ENCODE results near the gene MEGF11.
A peak's percentile ranks its signal among the peaks of the same experiment; 100 is the strongest.
"Not testable (repeated sequence)": the region's sequence is repeated elsewhere in the genome, so short reads cannot be mapped to it uniquely, and the experiment has no call there.

The MEGF11 gene

DNA sequence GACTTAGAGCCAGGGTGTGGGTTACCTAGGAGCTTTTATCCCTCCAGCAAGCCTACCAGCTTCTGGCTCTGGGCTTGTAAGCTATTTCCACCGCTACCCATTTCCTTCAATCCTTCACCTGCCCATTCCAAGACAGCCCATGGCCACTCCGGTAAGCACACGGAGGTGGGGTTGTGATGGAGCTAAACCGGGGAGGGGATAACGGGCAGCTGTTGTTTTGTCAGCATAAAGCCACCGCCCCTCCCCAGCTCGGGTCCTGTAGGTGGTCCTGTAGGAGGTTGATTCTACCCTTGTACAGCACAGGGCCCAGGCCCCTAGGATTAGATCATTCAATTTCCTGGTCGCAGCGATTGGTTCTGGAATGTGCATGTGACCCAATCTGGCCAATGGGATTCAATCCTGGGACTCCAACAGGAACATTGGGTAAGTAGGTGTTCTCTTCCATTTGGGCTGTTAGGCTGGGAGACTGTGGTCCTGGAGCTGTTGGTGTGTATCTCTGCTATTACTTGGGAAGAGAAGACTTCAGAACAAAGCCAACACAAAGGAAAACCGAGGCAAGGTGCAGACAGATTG lies 233.6 kb downstream of the MEGF11 start:
- no peak for DNase-seq

GRCh38 chr15:66019368-66019767 lies 234.2 kb downstream of the MEGF11 start:
- DNase-seq, result no peak

DNA sequence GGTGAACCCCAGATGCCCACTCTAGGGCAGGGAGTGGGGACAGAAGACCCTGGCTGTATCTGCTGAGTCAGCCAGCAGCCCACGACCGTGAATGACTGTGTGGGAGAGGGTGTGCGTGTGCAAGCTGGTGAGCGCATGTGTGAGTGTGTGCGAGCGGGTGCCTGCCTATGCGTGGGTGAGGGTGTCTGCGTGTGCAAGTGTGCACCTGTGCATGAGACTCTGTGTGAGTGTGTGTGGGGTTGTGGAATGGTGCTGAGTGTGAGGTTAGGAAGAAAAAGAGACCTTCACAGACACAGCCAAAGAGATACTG lies 235.1 kb downstream of the MEGF11 start:
- no peak for DNase-seq

DNA sequence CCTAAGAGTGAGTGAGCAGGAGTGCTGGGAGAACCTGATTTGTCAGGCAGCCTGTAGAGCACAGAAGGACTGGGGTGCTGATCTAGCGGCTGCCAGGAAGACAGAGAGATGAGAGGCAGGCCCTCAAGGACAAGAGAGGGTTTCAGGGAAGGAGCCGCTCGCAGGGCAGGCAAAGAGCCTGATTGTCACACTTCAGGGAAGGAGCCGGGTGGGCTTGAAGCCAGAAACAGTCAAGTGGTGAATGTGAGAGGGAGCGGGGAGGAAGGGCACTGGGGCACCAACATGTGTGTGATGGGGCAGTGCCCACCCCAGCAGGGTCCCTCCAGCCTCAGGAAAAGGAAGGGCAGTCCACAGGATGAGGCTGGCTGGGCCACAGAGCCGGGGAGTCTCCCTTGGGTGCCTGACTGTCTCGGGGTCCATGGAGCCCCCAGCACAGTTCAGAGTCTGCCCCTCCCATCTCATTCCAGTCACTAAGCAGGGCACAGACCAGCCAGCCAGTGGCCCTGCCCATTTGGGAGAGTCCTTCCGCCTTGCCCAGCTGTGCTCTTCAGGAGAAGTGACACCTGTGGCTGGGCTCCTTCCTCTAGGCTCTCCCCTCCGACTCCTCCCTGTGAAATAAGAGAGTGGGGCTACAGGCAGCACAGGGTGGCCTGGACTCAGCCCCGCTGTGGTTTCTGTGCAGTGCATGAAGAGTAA lies 235.6 kb downstream of the MEGF11 start:
- DNase-seq, result no peak

GRCh38 chr15:66017000-66017399 lies 236.6 kb downstream of the MEGF11 start:
- no peak for DNase-seq

GRCh38 chr15:66016199-66016598 lies 237.4 kb downstream of the MEGF11 start:
- DNase-seq, result no peak

GRCh38 chr15:66014635-66015182 lies 238.8 kb downstream of the MEGF11 start:
- DNase-seq, result no peak

- no peak for DNase-seq
These were observed 239.5 kb downstream of the MEGF11 start for GRCh38 chr15:66014022-66014421.

- DNase-seq, result peak; percentile 62
These were observed 244.5 kb downstream of the MEGF11 start for GRCh38 chr15:66008940-66009562.

- peak; percentile 10 for DNase-seq
These were observed 245.8 kb downstream of the MEGF11 start for GRCh38 chr15:66007663-66008262.

GRCh38 chr15:66006986-66007385 lies 246.6 kb downstream of the MEGF11 start:
- DNase-seq, result no peak

- no peak for DNase-seq
These were observed 248.8 kb downstream of the MEGF11 start for GRCh38 chr15:66004618-66005262.

- DNase-seq, result not testable (repeated sequence)
These were observed 250.4 kb downstream of the MEGF11 start for GRCh38 chr15:66003129-66003528.

DNA sequence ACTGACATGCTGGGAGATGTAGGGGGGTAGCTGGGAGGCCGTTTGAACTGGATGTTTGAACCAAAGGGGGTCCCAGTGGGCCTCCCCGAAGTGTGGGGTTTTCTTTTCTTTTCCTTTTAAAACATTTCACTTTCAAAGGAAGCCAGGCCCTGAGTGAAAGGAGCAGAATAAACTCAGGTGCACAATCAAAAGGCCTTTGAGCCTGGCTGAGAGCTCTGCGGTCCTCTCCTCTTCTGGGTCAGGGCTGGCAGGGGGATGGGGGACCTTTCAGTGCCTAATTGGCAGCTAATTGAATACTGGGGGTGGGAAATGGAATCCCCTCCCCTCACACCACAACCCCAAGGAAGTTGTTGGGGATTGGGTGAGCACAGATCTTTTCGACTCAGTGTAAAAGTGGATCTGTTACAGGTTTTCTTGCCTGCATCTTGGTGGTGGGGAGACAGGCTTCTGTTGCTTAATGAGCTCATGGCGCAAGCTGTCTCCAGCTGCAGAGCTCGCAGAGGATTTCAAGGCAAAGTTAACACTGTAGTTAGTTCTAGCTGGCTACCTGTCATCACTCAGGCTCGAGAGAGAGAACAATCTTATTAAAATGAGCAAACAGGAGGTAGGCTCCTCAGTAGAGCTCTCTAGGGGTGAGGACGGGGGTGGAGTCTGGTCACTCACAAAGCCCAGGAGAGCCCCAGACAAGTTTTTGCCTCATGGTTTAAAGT lies 251.7 kb downstream of the MEGF11 start:
- DNase-seq, result no peak

DNA sequence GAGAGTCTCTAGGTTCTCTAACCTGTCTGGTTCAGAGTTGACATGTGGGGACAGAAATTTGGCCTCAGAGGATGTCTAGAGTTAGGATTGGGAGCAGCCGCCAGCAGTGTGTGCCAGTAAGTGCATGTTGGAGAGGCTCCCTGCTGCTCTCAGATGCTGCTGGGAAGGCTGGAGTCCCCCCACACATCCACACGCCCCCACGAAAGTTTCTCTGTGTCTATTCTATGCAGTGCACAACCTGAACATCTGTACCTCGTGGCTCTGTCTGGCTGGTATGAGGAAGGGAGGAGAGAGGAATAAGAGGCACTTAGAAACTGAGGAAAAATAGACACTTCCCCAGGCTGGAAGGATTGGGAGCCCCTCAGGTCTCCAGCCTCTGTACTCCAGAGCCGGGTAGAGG lies 252.5 kb downstream of the MEGF11 start:
- DNase-seq, result no peak

- DNase-seq, result no peak
These were observed 255.1 kb downstream of the MEGF11 start for GRCh38 chr15:65998486-65998885.

DNA sequence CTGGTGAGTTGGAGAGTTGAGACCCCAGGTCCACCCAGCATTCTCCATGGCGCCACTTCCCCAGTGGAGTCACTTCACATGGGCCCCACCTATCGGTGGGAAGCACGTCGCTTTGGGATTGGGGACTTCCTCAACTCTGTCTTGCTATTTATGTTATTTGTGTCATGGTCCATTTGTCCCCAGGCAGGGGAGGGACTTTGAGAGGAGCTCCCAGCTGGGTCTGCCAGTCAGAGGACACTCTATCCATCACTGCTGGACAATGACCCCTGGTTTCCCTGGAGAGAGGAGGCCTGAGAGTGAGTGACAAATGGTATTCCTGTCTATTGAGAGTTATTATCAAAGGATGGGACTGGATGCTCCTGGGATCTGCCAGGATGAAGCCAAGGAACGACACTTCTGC lies 256.6 kb downstream of the MEGF11 start:
- no peak for DNase-seq

GRCh38 chr15:65994832-65995231 lies 258.7 kb downstream of the MEGF11 start:
- no peak for DNase-seq

DNA sequence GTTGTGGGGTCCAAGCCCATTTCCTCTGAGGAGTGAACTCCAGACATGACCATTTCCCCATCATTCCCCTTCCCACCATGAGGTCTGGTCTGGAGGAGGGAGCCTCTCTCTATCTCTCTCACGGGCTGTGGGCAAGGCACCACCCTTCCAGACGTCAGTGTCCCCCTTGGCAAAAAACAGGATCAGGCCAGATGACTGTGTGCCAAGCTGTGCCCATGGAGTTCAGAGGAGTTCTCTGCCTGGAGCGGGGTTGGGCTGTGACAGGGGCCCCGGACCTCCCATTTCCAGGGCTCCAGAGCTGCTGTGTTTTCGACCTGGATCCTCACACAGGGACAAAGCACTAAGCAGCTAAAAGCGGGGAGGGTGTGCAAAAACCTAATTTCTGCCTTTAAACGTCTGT lies 259.8 kb downstream of the MEGF11 start:
- no peak for DNase-seq

- no peak for DNase-seq
These were observed 260.3 kb downstream of the MEGF11 start for GRCh38 chr15:65993236-65993635.

- no peak for DNase-seq
These were observed 261.6 kb downstream of the MEGF11 start for GRCh38 chr15:65991721-65992483.

Measured in inflammatory macrophage treated with lipopolysaccharide for 4 hours (primary cell).